HCEC 1CT (cell line): ENCODE measurements around the gene ACTR1A.
"Not testable (repeated sequence)": the region's sequence is repeated elsewhere in the genome, so short reads cannot be mapped to it uniquely, and the experiment has no call there.

Source experiments
- DNase-seq: peaks from one replicate; pipeline ENCODE4 v3.0.0-alpha.2; 2017

ACTR1A gene

GRCh38 chr10:102514487-102515311, 12.2 kb upstream of the ACTR1A start:
- DNase-seq, result no peak

GRCh38 chr10:102511583-102512274, 9.2 kb upstream of the ACTR1A start:
- no peak for DNase-seq

GRCh38 chr10:102509387-102509786, 6.9 kb upstream of the ACTR1A start:
- DNase-seq, result peak; percentile 69

GRCh38 chr10:102508506-102508905, 6.0 kb upstream of the ACTR1A start:
- DNase-seq, result no peak

- DNase-seq, result no peak
These were observed 5.0 kb upstream of the ACTR1A start for GRCh38 chr10:102507521-102507920.

GRCh38 chr10:102505462-102506115, 3.1 kb upstream of the ACTR1A start:
- no peak for DNase-seq

- DNase-seq, result no peak
These were observed 2.4 kb upstream of the ACTR1A start for GRCh38 chr10:102504976-102505300.

- DNase-seq, result peak; percentile 11
These were observed 1.9 kb upstream of the ACTR1A start for GRCh38 chr10:102504179-102504975.

- DNase-seq, result peak; percentile 97
These were observed 1.0 kb upstream of the ACTR1A start, which contains the start of gene SUFU for GRCh38 chr10:102503264-102504178. Gene SUFU (plus strand): TSS chr10:102503972. CDS start chr10:102504153, 181 bp downstream.

GRCh38 chr10:102502029-102502336, 529 bp downstream of the ACTR1A start:
- DNase-seq, result peak; percentile 99

GRCh38 chr10:102501201-102502028, 1.1 kb downstream of the ACTR1A start:
- no peak for DNase-seq

- DNase-seq, result not testable (repeated sequence)
These were observed 1.8 kb downstream of the ACTR1A start for GRCh38 chr10:102500686-102501085.

GRCh38 chr10:102499356-102499755, 3.2 kb downstream of the ACTR1A start:
- no peak for DNase-seq

GRCh38 chr10:102497545-102497944, 5.0 kb downstream of the ACTR1A start:
- DNase-seq, result no peak

- DNase-seq, result no peak
These were observed 8.7 kb downstream of the ACTR1A start for GRCh38 chr10:102493771-102494170.

GRCh38 chr10:102492983-102493382, 9.5 kb downstream of the ACTR1A start:
- DNase-seq, result no peak

- DNase-seq, result no peak
These were observed 10.1 kb downstream of the ACTR1A start for GRCh38 chr10:102492344-102492939.

- no peak for DNase-seq
These were observed 11.4 kb downstream of the ACTR1A start for GRCh38 chr10:102491136-102491535.

- no peak for DNase-seq
These were observed 17.3 kb downstream of the ACTR1A start for GRCh38 chr10:102485093-102485784.

GRCh38 chr10:102484021-102484420, 18.5 kb downstream of the ACTR1A start:
- no peak for DNase-seq
